ENCODE data around the gene WNT5A.

Gene WNT5A

DNA sequence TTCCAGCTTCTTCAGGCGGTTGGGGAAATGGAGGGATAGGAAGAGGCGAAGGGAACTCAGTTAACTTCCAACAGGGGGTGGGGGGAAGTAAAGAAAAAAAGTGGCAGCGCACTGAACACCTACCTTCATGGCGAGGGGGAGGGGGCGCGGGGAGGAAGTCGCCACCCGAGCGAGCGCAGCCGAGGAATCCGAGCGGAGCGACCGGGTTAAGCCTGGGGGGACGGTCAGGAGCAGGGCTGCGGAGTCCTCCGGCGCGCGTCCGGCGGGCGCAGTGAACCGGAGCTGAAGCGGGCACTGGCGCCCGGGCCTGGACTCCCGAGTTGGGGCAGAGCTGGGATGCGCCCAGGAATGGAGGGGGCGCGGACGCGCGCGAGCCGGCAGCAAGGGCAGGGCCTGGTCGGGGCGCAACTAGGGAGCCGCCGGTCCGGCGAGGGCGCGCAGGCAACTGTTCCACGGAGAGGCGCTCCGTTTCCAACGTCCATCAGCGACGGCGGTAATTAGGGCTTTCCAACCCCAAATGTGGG lies at the start of gene WNT5A:
Gene WNT5A (minus strand): TSS at position 450 of the 524 bp plus-strand sequence. CDS start 321 bp downstream, at position 129.
- TF ChIP-seq, protein P1, sequence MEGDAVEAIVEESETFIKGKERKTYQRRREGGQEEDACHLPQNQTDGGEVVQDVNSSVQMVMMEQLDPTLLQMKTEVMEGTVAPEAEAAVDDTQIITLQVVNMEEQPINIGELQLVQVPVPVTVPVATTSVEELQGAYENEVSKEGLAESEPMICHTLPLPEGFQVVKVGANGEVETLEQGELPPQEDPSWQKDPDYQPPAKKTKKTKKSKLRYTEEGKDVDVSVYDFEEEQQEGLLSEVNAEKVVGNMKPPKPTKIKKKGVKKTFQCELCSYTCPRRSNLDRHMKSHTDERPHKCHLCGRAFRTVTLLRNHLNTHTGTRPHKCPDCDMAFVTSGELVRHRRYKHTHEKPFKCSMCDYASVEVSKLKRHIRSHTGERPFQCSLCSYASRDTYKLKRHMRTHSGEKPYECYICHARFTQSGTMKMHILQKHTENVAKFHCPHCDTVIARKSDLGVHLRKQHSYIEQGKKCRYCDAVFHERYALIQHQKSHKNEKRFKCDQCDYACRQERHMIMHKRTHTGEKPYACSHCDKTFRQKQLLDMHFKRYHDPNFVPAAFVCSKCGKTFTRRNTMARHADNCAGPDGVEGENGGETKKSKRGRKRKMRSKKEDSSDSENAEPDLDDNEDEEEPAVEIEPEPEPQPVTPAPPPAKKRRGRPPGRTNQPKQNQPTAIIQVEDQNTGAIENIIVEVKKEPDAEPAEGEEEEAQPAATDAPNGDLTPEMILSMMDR (IDR thresholded peaks at IDR 0.05; ENCODE audit: low read depth, low read length): no peak

DNA sequence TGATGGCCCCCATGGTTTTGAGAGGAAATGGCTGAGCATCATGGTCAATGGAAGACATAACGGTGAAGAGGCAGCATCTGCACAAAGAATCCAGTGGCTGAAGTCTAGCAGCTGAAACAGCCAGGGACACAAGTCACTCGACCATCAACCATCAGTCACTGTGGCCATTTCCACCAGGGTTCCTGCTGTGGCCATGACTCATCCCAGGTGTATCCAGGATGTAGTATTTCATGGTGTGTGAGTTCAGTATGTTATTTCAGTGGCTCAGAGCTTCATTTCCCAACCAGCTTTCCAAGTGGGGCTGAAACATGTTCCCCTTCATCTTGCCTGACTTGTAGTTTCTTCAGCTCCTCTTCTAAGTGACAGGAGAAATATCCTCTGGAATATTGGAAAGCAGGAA lies 47.8 kb upstream of the WNT5A start:
- no peak for DNase-seq (ENCODE audit: extremely low read depth, low read depth)
- TF ChIP-seq, protein P1 (IDR thresholded peaks at IDR 0.05; ENCODE audit: low read depth, low read length): no peak

More for the DNA sequence above, at the start of gene WNT5A:
- DNase-seq (ENCODE audit: extremely low read depth, low read depth): no peak

DNA sequence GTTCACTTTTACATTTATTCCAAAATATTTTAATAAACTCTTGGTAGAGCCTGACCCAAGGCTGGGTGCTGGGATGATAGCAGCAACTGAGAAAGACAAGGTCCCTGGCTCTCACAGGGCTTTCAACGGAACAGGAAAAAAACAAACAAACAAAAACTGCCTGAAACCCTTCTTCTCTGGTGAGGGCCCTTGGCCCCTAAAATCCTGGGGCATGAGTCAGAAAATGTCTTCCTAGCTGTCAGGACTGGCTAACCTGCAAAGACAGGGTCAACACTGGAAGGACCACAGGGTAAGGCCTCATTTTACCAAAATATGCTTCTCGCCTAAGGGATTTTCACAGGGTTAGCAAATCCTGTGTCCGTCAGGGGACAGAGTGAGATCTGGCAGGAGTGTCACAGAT lies 45.7 kb upstream of the WNT5A start:
- TF ChIP-seq, protein P1 (IDR thresholded peaks at IDR 0.05; ENCODE audit: low read depth, low read length): no peak
- DNase-seq (ENCODE audit: extremely low read depth, low read depth): no peak

DNA sequence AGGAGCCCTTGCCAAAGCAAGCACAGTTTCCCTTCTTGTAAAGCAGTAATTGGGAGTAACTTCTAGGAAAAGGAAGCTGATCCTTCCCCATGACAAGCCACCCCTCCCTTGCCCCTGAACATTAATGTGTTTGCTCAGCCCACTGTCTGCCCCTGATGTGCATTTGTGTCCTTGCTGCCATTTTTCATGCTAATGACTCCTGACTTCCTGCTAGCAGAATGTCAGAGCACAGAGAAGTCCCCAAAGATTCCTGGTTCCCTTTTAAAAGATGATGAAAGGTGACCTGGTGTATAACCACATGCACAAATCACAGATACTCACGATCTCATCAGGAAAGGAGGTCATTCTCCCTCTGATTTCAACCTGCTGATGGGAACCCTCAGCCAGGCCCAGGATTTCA lies 44.2 kb upstream of the WNT5A start:
- no peak for DNase-seq (ENCODE audit: extremely low read depth, low read depth)
- TF ChIP-seq, protein P1 (IDR thresholded peaks at IDR 0.05; ENCODE audit: low read depth, low read length): no peak

DNA sequence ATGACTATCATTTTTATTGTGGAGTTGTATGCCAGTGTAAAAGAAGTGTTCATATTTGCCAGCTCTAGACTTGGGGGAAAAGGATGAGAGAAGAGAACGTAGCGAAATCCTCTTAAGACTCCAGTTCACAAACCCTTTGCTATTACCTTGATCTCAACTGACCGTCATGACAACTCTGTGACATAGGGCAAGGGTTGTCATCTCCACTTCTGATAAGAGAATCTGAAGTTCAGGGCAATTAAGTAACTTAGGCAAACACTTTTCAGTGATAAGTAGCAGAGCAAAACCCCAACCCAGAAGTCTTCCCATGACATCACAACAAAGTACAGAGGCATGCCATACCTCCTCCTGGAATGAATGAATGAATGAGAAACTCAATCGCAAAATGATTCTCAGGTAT lies 40.3 kb upstream of the WNT5A start:
- no peak for DNase-seq (ENCODE audit: extremely low read depth, low read depth)
- TF ChIP-seq, protein P1 (IDR thresholded peaks at IDR 0.05; ENCODE audit: low read depth, low read length): no peak

DNA sequence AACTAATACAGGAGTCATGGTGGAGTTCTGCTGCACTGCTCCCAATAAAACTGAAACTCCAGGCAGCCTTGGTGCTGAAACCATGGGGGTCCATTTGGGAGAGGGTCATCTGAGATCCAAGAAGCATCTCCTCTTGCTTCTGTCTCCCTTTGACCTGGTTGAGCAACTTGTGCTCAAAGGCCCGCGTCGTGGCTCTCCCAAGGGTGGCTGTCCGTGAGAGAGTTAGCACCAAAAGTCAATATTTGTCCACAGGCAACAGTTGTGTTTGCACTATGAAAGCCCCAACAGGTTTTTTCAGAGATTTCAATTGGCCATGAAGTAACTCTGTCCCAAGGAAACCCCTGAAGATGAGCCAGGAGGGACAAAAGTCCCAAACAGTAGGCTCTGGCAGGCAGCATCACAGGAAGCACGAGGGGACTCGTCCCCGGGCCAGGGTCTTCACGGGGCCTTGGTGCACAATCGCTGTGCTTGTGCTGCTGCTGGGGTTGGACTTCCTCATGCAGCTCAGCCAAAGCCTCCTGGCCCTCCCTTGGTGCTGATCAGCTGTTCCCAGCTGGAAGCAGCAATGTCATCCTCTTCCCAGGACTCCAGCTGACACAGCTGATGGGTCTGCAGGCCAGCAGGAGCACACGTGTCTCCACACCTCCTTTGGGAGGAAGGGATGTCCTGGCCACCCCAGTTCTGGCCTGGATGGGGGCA lies 39.4 kb upstream of the WNT5A start:
- TF ChIP-seq, protein P1 (IDR thresholded peaks at IDR 0.05; ENCODE audit: low read depth, low read length): no peak
- no peak for DNase-seq (ENCODE audit: extremely low read depth, low read depth)

DNA sequence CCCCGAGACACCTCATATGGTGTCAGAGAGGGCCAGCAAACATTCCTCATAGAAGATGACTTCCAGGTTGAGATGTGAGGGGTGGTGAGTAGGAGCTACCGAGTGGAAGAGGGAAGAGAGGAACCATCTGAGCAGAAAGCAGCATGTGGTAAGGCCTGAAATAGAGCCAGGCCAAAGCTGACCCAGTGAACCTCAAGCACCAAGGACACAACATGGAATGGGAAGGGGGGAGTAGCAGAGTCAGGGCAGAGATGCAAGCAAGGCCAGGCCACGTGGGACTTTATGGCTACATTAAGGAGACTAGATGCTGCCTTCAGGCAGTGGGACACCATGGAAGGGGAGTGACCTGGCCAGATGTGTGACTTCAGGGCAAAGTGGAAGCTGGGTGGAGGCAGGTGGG lies 38.3 kb upstream of the WNT5A start:
- TF ChIP-seq, protein P1 (IDR thresholded peaks at IDR 0.05; ENCODE audit: low read depth, low read length): no peak
- DNase-seq (ENCODE audit: extremely low read depth, low read depth): no peak
